Activated T-cell treated with anti-CD3 and anti-CD28 coated beads, Interleukin-2, amount 50 U/mL, for 4 hours (primary cell): Measurements from ENCODE around the gene SLC9A9. TPM values are rescaled to one million over a fixed set of nuclear protein-coding genes. Genes with fewer than 3 reads are reported as not detected.

Source experiments
- ATAC-seq, 2 donors: fragments of 200-7000 bp; cut with Tn5 transposase; one replicate each; pipeline ENCODE4 v1.10.0; 2021
- DNase-seq: peaks from one replicate; pipeline ENCODE4 v3.0.0-alpha.2; 2020
- H3K27me3 Mint-ChIP-seq: one replicate; pipeline ENCODE4 v1.8.0; 2021; ENCODE audit warnings: low read depth, mixed read lengths
- H3K36me3 Mint-ChIP-seq: one replicate; pipeline ENCODE4 v1.8.0; 2022; ENCODE audit warnings: mixed read lengths; ENCODE audit not compliant: insufficient read depth
- H3K4me1 Mint-ChIP-seq: one replicate; pipeline ENCODE4 v1.8.0; 2021; ENCODE audit warnings: low read depth, mixed read lengths
- H3K4me3 Mint-ChIP-seq: one replicate; pipeline ENCODE4 v1.8.0; 2021; ENCODE audit warnings: mild to moderate bottlenecking, moderate library complexity, mixed read lengths
- H3K9me3 Mint-ChIP-seq: one replicate; pipeline ENCODE4 v1.8.0; 2021; ENCODE audit warnings: mixed read lengths
- total RNA-seq, 3 donors: library from RNA; stranded (reverse); gene quantifications; one replicate each; pipeline ENCODE4 v1.2.1, GENCODE V29; 2021

Gene SLC9A9
- total RNA-seq, 3 donors from 2014 or later = 0.56 to 0.98 (median 0.87) TPM

DNA sequence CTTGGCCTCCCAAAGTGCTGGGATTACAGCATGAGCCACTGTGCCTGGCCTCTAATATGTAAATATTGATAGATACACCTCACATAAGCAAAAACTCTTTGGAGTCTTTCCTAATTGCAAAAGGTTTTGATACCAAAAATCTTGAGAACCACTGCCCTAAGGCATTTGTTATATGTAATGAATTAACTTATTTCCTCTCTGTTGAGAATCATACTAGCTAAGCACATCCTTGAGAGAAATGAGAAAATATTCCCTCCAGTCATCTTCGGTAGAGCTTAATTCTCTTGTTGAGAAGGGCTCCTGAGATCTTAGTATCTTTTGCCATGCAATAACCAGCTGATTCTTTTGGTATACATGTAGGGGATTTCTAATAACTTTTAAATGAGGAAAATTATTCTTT lies 190.2 kb downstream of the SLC9A9 start:
- no peaks in the 10 kb centered on the region for H3K9me3 Mint-ChIP-seq
- no peak overlapping the region for H3K4me3 Mint-ChIP-seq
- ATAC-seq (no peak), DNase-seq (no peak)
- H3K4me1 Mint-ChIP-seq = no peaks in the 10 kb centered on the region
- no peaks in the 10 kb centered on the region for H3K27me3 Mint-ChIP-seq
- peaks cover 6% of the 10 kb centered on the region for H3K36me3 Mint-ChIP-seq

DNA sequence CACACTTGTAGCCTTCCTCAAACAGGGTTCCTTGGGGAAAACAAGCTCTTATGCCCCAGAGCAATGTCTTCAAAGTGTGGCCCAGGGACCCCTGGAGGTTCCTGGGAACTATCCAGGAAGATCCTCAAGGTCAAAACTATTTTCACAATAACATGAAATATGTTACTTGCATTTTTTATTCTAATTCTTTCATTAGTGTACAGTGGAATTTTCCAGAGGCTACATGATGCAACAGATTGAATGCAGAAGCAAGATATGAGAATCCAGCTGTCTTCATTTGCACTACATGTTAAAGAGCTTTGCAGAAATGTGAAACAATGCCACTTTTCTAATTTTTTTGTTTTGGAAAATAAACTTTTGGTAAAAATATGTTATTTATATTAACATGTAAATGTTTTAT lies 190.9 kb downstream of the SLC9A9 start:
- DNase-seq (no peak), ATAC-seq (no peak)
- Mint-ChIP-seq H3K27me3 (no peaks in the 10 kb centered on the region), H3K4me1 (no peaks in the 10 kb centered on the region), H3K4me3 (no peak overlapping the region), H3K9me3 (no peaks in the 10 kb centered on the region), H3K36me3 (peaks cover 12% of the 10 kb centered on the region)

GRCh38 chr3:143654906-143655305 lies 193.4 kb downstream of the SLC9A9 start:
- no peaks in the 10 kb centered on the region for H3K27me3 Mint-ChIP-seq
- no peak overlapping the region for H3K4me3 Mint-ChIP-seq
- H3K9me3 Mint-ChIP-seq = no peaks in the 10 kb centered on the region
- DNase-seq (no peak), ATAC-seq (no peak)
- H3K4me1 Mint-ChIP-seq = no peaks in the 10 kb centered on the region
- peaks cover 25% of the 10 kb centered on the region for H3K36me3 Mint-ChIP-seq

- peaks cover 32% of the 10 kb centered on the region for H3K36me3 Mint-ChIP-seq
- no peak overlapping the region for H3K4me3 Mint-ChIP-seq
- DNase-seq (no peak), ATAC-seq (no peak)
- H3K4me1 Mint-ChIP-seq = no peaks in the 10 kb centered on the region
- H3K27me3 Mint-ChIP-seq = no peaks in the 10 kb centered on the region
- H3K9me3 Mint-ChIP-seq = no peaks in the 10 kb centered on the region
Measured at GRCh38 chr3:143653935-143654334, 194.3 kb downstream of the SLC9A9 start.

- H3K4me3 Mint-ChIP-seq = no peak overlapping the region
- DNase-seq (no peak), ATAC-seq (no peak)
- H3K36me3 Mint-ChIP-seq = peaks cover 32% of the 10 kb centered on the region
- H3K9me3 Mint-ChIP-seq = no peaks in the 10 kb centered on the region
- H3K27me3 Mint-ChIP-seq = no peaks in the 10 kb centered on the region
- H3K4me1 Mint-ChIP-seq = no peaks in the 10 kb centered on the region
Measured at GRCh38 chr3:143653493-143653892, 194.8 kb downstream of the SLC9A9 start.

- Mint-ChIP-seq H3K4me3 (no peak overlapping the region), H3K9me3 (no peaks in the 10 kb centered on the region), H3K36me3 (peaks cover 35% of the 10 kb centered on the region), H3K4me1 (no peaks in the 10 kb centered on the region), H3K27me3 (no peaks in the 10 kb centered on the region)
- DNase-seq (no peak), ATAC-seq (no peak)
Measured at GRCh38 chr3:143652118-143652517, 196.2 kb downstream of the SLC9A9 start.

GRCh38 chr3:143650827-143651226 lies 197.4 kb downstream of the SLC9A9 start:
- Mint-ChIP-seq H3K36me3 (peaks cover 35% of the 10 kb centered on the region), H3K27me3 (no peaks in the 10 kb centered on the region), H3K4me3 (no peak overlapping the region), H3K4me1 (no peaks in the 10 kb centered on the region), H3K9me3 (no peaks in the 10 kb centered on the region)
- ATAC-seq (no peak), DNase-seq (no peak)

- H3K4me1 Mint-ChIP-seq = no peaks in the 10 kb centered on the region
- ATAC-seq = no peak
Measured at GRCh38 chr3:143650120-143650519, 198.1 kb downstream of the SLC9A9 start.

DNA sequence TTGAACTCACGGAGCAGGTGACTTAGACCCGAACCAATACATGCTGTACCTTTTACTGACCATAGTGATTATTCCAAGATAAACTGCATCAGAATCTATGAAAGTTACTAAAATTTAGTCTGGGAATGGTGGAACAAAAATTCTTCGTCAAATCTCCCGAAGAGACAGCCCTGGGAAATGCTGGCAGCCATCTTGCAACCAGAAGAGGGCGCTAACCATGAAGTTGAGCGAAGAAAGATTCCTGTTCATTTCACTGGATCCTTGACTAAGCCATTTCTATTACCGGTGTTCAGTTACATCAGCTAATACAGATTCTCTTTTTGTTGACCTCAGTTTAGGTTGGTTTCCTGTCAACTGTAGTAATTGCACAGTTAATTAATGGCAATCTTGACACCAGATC lies 199.6 kb downstream of the SLC9A9 start:
- H3K4me3 Mint-ChIP-seq = no peak overlapping the region
- H3K27me3 Mint-ChIP-seq = no peaks in the 10 kb centered on the region
- no peaks in the 10 kb centered on the region for H3K4me1 Mint-ChIP-seq
- peaks cover 35% of the 10 kb centered on the region for H3K36me3 Mint-ChIP-seq
- H3K9me3 Mint-ChIP-seq = no peaks in the 10 kb centered on the region
- DNase-seq (no peak), ATAC-seq (no peak)

More at GRCh38 chr3:143650120-143650519, 198.1 kb downstream of the SLC9A9 start:
- no peak for DNase-seq
- no peaks in the 10 kb centered on the region for H3K27me3 Mint-ChIP-seq
- H3K36me3 Mint-ChIP-seq = peaks cover 35% of the 10 kb centered on the region
- no peaks in the 10 kb centered on the region for H3K9me3 Mint-ChIP-seq
- H3K4me3 Mint-ChIP-seq = no peak overlapping the region

- ATAC-seq = no peak
- Mint-ChIP-seq H3K36me3 (peaks cover 35% of the 10 kb centered on the region), H3K27me3 (no peaks in the 10 kb centered on the region), H3K9me3 (no peaks in the 10 kb centered on the region), H3K4me3 (no peak overlapping the region), H3K4me1 (no peaks in the 10 kb centered on the region)
- no peak for DNase-seq
Measured at GRCh38 chr3:143648218-143648617, 200.1 kb downstream of the SLC9A9 start.

DNA sequence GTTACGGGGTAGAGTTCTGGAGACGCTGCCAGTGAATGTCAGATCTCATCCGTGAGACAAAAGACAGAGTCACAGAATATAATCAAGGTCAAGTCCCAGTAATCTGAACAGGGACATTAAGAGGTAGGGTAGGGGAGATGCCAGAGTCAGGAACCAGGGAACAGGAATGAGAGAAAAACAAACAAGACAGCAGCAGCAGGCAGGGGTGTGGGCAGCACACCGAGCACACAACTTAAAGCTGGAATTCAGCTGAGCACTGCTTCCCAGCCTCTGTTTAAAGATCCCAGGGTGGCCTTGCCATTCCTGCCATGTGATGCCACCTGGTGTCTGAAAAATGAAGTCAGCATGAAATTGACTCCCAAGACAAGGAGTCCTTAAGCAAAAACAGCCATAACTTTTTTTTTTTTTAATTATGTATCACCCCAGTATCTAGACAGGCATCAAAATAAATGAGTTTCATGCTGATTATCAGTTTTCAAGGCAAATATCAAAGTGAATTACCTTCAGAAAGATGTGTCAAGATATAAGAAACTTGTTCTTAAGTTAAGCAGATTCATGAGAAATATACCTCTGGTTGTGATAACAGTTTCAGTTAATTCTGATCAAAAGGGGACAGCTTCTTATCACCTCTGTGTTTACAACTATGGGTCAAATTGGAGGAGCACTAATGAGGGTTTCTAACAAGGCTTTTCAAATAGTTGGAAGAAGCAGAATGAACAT lies 203.7 kb downstream of the SLC9A9 start:
- no peak for ATAC-seq

DNA sequence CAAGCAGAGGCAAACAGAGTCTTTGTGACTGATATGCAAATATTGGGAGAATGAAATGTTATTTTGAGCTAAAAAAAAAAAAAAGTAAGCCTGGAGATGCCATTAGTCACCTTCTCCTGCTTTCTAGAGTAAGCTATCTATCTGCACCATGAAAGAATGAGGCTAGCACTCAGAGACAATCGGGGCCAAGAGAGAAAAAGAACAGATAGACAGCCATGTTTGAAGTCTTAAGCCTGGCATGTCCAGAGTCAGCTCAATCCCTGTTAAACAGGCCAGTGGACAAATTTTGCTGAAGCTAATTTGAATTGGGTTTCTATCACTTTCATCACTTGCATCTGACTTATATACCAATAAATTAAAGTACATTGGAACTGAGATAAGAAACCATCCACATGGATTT lies 204.4 kb downstream of the SLC9A9 start:
- H3K36me3 Mint-ChIP-seq = peaks cover 16% of the 10 kb centered on the region
- no peaks in the 10 kb centered on the region for H3K4me1 Mint-ChIP-seq
- H3K9me3 Mint-ChIP-seq = peaks cover 11% of the 10 kb centered on the region
- H3K4me3 Mint-ChIP-seq = no peak overlapping the region
- no peaks in the 10 kb centered on the region for H3K27me3 Mint-ChIP-seq
- no peak for DNase-seq
- ATAC-seq = no peak

More for the DNA sequence above, 203.7 kb downstream of the SLC9A9 start:
- Mint-ChIP-seq H3K27me3 (no peaks in the 10 kb centered on the region), H3K4me3 (no peak overlapping the region), H3K36me3 (peaks cover 16% of the 10 kb centered on the region), H3K9me3 (peaks cover 11% of the 10 kb centered on the region), H3K4me1 (no peaks in the 10 kb centered on the region)
- no peak for DNase-seq

GRCh38 chr3:143640774-143641173 lies 207.5 kb downstream of the SLC9A9 start:
- H3K4me1 Mint-ChIP-seq = no peaks in the 10 kb centered on the region
- no peaks in the 10 kb centered on the region for H3K27me3 Mint-ChIP-seq
- H3K36me3 Mint-ChIP-seq = peaks cover 16% of the 10 kb centered on the region
- no peak overlapping the region for H3K4me3 Mint-ChIP-seq
- DNase-seq (no peak), ATAC-seq (no peak)
- peaks cover 31% of the 10 kb centered on the region for H3K9me3 Mint-ChIP-seq

DNA sequence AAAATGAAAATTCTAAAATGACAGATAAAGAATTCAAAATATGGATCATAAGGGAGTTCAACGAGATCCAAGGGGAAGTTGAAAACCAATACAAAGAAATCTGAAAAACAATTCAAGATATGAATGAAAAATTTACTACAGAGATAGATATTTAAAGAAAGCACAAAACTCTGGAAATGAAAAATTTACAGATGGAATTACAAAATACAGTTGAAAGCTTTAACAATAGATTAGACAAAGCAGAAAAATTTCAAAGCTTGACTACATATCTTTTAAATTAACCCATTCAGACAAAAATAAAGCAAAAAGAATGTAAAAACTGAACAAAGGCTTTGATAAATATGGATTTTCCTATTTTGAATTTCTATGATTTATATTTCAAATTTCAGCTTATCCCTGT lies 211.1 kb downstream of the SLC9A9 start:
- no peak for ATAC-seq
- Mint-ChIP-seq H3K36me3 (peaks cover 19% of the 10 kb centered on the region), H3K27me3 (no peaks in the 10 kb centered on the region), H3K4me1 (no peaks in the 10 kb centered on the region), H3K4me3 (no peak overlapping the region), H3K9me3 (peaks cover 30% of the 10 kb centered on the region)
- DNase-seq = no peak

GRCh38 chr3:143634991-143635390 lies 213.3 kb downstream of the SLC9A9 start:
- Mint-ChIP-seq H3K4me1 (no peaks in the 10 kb centered on the region), H3K4me3 (no peak overlapping the region), H3K27me3 (no peaks in the 10 kb centered on the region), H3K9me3 (peaks cover 20% of the 10 kb centered on the region), H3K36me3 (peaks cover 12% of the 10 kb centered on the region)
- DNase-seq (no peak), ATAC-seq (no peak)
